ENCODE results near the gene GCDH. TPM values are rescaled to one million over a fixed set of nuclear protein-coding genes. Genes with fewer than 3 reads are reported as not detected.

GCDH gene
- total RNA-seq, 1 donor from 2014 or later = 39.5 TPM

DNA sequence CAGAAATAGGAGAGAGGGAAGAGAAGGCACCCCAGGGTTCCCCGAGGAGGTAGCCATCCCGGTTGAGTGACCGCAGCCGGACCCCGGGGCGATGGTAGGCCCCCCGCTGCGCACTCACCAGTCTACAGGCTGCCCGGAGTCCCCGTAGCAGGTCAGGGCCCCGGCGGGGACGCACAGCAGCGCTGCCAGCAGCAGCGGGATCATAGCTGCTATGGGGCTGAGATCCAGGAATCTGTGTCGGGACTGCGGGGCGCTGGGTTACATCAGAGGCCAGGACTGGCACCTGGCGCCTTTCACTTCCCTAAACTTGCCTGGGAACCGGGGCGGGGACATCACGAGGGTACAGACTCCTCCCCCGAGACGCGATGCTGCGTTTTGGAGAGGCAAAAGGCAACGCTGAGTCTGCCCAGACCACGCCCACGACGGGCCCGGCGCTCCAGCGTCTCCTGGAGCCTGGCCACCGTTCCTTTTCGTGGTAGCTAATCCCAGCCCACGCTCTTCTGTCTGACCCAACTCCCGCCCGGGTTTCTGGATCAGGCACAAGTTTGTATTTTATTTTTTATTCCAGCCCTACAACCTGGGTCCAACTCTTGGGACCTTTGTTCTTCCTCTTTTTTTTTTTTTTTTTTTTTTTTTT lies 9.7 kb upstream of the GCDH start, which contains the start of gene DNASE2:
DNASE2 (minus strand) TSS at position 278 of the 637 bp plus-strand sequence; CDS start at position 204, 74 bp downstream.
- peak within 1 kb of the TSS; percentile 78 for H3K4me2 ChIP-seq
- peak within 1 kb of the TSS; percentile 85 for H3K4me3 Mint-ChIP-seq
- no peak within 1 kb of the TSS for H3K27ac ChIP-seq
- H3K36me3 Mint-ChIP-seq = peaks cover 3% of the 10 kb centered on the region
- TF ChIP-seq CTCF (IDR thresholded peaks at IDR 0.05) (no peak), EZH2 (IDR thresholded peaks at IDR 0.05) (no peak), EZH2phosphoT487 (IDR thresholded peaks at IDR 0.05) (no peak)
- H3F3A ChIP-seq (ENCODE audit: low read depth) = peaks cover 37% of the 10 kb centered on the region
- H4K20me1 ChIP-seq (ENCODE audit: low read depth) = no peaks in the 10 kb centered on the region
- no peak within 1 kb of the TSS for H3K27ac Mint-ChIP-seq
- H3K9me3 ChIP-seq (ENCODE audit: low read depth) = peaks cover 3% of the 10 kb centered on the region
- peak within 1 kb of the TSS; percentile 40 for H2AFZ ChIP-seq (replicated peaks)
- no peaks in the 10 kb centered on the region for H3K79me2 ChIP-seq (ENCODE audit: low read depth)
- H3K4me3 ChIP-seq = peak within 1 kb of the TSS; percentile 64
- peaks cover 6% of the 10 kb centered on the region for H3K9me3 Mint-ChIP-seq
- H3K36me3 ChIP-seq = no peaks in the 10 kb centered on the region
- peaks cover 3% of the 10 kb centered on the region for H3K4me1 ChIP-seq
- H3K27me3 Mint-ChIP-seq (ENCODE audit: insufficient read depth, low read depth) = peaks cover 44% of the 10 kb centered on the region
- peaks cover 10% of the 10 kb centered on the region for H3K4me1 Mint-ChIP-seq
- DNase-seq (ENCODE audit: low spot score) = peak; percentile 97
- H3K27me3 ChIP-seq = peaks cover 51% of the 10 kb centered on the region
- H3K9ac ChIP-seq = peak within 1 kb of the TSS; percentile 16

DNA sequence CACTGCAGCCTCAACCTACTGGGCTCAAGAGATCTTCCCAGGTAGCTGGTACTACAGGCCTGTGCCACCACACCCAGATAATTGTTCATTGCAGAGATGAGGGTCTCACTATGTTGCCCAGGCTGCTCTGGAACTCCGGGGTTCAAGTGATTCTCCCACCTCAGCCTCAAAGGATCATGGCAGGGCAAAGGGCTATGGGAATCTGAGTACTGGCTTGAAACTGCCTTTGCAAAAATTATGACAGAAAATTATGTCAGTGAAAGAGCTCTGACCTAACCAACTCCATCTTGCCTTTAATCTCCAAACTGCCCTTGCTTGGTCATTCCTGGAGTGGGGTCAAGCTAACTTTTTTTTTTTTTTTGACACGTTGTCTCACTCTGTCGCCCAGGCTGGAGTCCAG lies 8.4 kb upstream of the GCDH start:
- H3K4me3 ChIP-seq = no peak overlapping the region
- H3K4me1 ChIP-seq = peaks cover 3% of the 10 kb centered on the region
- peaks cover 42% of the 10 kb centered on the region for H3F3A ChIP-seq (ENCODE audit: low read depth)
- H3K4me2 ChIP-seq = no peak overlapping the region
- Mint-ChIP-seq H3K4me3 (peak overlapping the region; percentile 65), H3K27ac (no peak overlapping the region), H3K27me3 (ENCODE audit: insufficient read depth, low read depth) (peaks cover 54% of the 10 kb centered on the region), H3K36me3 (peaks cover 4% of the 10 kb centered on the region), H3K9me3 (peaks cover 11% of the 10 kb centered on the region), H3K4me1 (peaks cover 16% of the 10 kb centered on the region)
- H3K27me3 ChIP-seq = peaks cover 64% of the 10 kb centered on the region
- DNase-seq (ENCODE audit: low spot score) = no peak
- no peak overlapping the region for H3K9ac ChIP-seq
- H3K9me3 ChIP-seq (ENCODE audit: low read depth) = peaks cover 3% of the 10 kb centered on the region
- H4K20me1 ChIP-seq (ENCODE audit: low read depth) = no peaks in the 10 kb centered on the region
- no peak overlapping the region for H3K27ac ChIP-seq
- TF ChIP-seq EZH2phosphoT487 (IDR thresholded peaks at IDR 0.05) = no peak
- no peak for TF ChIP-seq CTCF (IDR thresholded peaks at IDR 0.05)
- TF ChIP-seq EZH2 (IDR thresholded peaks at IDR 0.05) = no peak
- H3K79me2 ChIP-seq (ENCODE audit: low read depth) = no peaks in the 10 kb centered on the region
- H3K36me3 ChIP-seq = no peaks in the 10 kb centered on the region
- no peak overlapping the region for H2AFZ ChIP-seq (replicated peaks)

DNA sequence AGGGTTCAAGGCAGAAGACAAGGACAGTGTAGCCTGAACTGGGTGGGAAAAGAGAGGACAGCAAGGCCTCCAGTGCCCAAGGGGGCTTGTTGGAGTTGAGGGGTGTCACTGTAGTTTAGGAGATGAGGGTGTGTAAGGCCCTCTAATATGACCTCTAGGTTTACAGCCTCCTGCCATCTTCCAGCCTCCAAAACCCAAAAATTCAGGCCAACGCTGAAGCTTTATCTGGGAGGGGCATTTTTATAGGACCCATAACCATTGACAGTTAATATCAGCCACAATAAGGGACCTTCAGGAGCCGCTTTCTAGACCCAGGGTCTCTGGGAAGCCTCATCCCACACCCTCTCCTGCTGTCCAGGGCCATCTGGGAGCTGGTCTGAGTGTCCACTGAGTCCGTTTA lies 6.8 kb upstream of the GCDH start:
- H3K27me3 Mint-ChIP-seq (ENCODE audit: insufficient read depth, low read depth) = peaks cover 54% of the 10 kb centered on the region
- H3K4me2 ChIP-seq = no peak overlapping the region

More for the DNA sequence above, 6.8 kb upstream of the GCDH start:
- TF ChIP-seq CTCF (IDR thresholded peaks at IDR 0.05) (no peak), EZH2phosphoT487 (IDR thresholded peaks at IDR 0.05) (no peak)
- Histone ChIP-seq H3K36me3 (no peaks in the 10 kb centered on the region), H3K4me1 (peaks cover 3% of the 10 kb centered on the region), H3K27ac (no peak overlapping the region), H3K27me3 (peaks cover 67% of the 10 kb centered on the region), H3K79me2 (ENCODE audit: low read depth) (no peaks in the 10 kb centered on the region), H3F3A (ENCODE audit: low read depth) (peaks cover 42% of the 10 kb centered on the region), H2AFZ (replicated peaks) (no peak overlapping the region), H3K4me3 (no peak overlapping the region), H3K9ac (no peak overlapping the region), H3K9me3 (ENCODE audit: low read depth) (peaks cover 3% of the 10 kb centered on the region), H4K20me1 (ENCODE audit: low read depth) (no peaks in the 10 kb centered on the region)
- peaks cover 4% of the 10 kb centered on the region for H3K36me3 Mint-ChIP-seq
- no peak overlapping the region for H3K27ac Mint-ChIP-seq
- DNase-seq (ENCODE audit: low spot score) = no peak
- peaks cover 16% of the 10 kb centered on the region for H3K4me1 Mint-ChIP-seq
- H3K4me3 Mint-ChIP-seq = peak overlapping the region; percentile 50
- peaks cover 11% of the 10 kb centered on the region for H3K9me3 Mint-ChIP-seq
